Tibial artery (tissue), 4 donors: ENCODE data around the gene CLCA2.

ENCODE experiments used
- DNase-seq, 2 donors: peaks; one replicate each; pipeline ENCODE4 v3.0.0-alpha.2; 2019
- H3K27ac ChIP-seq, 2 donors: fragments of 200-600 bp; sonication (generic) in 1 of 2; 1 replicate in 1 of 2; 2 replicates in 1 of 2; pipeline ENCODE4 v1.5.1; 2018 to 2019; ENCODE audit warnings: mild to moderate bottlenecking in 1 of 2
- H3K27me3 ChIP-seq, 2 donors: fragments of 200-600 bp; sonication (generic) in 1 of 2; one replicate each; pipeline versions ENCODE4 v1.5.1 to v1.6.0; 2016 to 2019
- H3K36me3 ChIP-seq, 3 donors: fragments of 200-600 bp; sonication (generic) in 2 of 3; one replicate each; pipeline ENCODE4 v1.5.1; 2016 to 2019; ENCODE audit warnings: mild to moderate bottlenecking in 2 of 3
- H3K4me1 ChIP-seq, 4 donors: fragments of 200-600 bp; sonication (generic) in 2 of 4; 1 replicate in 3 of 4; 2 replicates in 1 of 4; pipeline ENCODE4 v1.5.1; 2016 to 2019
- H3K4me3 ChIP-seq, 2 donors: fragments of 200-600 bp; sonication (generic) in 1 of 2; 1 replicate in 1 of 2; 2 replicates in 1 of 2; pipeline ENCODE4 v1.5.1; 2018 to 2019; ENCODE audit warnings: mild to moderate bottlenecking in 2 of 2
- H3K9me3 ChIP-seq, 3 donors: fragments of 200-600 bp; sonication (generic) in 1 of 3; one replicate each; pipeline ENCODE4 v1.5.1; 2016 to 2019
- CTCF ChIP-seq, 2 experiments: fragments of 200-600 bp in 1 of 2; fragments of 450-650 bp in 1 of 2; IDR thresholded peaks; one replicate each; pipeline ENCODE4 v1.5.1; 2017 to 2019; ENCODE audit warnings: antibody characterized with exemption in 2 of 2, mild to moderate bottlenecking in 1 of 2, moderate library complexity in 1 of 2
- intact Hi-C: fragments of 100-400 bp; cut with DNase I; formaldehyde crosslinking; loops from one replicate; pipeline ENCODE4 v1.15.0; 2023; ENCODE audit warnings: low total_unique reads

CLCA2 gene

GRCh38 chr1:86381223-86381622, 42.7 kb upstream of the CLCA2 start:
- Histone ChIP-seq H3K27me3 (no peaks in the 10 kb centered on the region), H3K36me3 (no peaks in the 10 kb centered on the region), H3K9me3 (no peaks in the 10 kb centered on the region), H3K4me1 (no peaks in the 10 kb centered on the region), H3K27ac (no peak overlapping the region), H3K4me3 (no peak overlapping the region)
- TF ChIP-seq CTCF (IDR thresholded peaks at IDR 0.05): no peak
- intact Hi-C loops: no loop called here
- no peak for DNase-seq

GRCh38 chr1:86382878-86383277, 41.1 kb upstream of the CLCA2 start:
- no peak overlapping the region for H3K27ac ChIP-seq

GRCh38 chr1:86387916-86388627, 35.9 kb upstream of the CLCA2 start:
- no peak for DNase-seq
- Histone ChIP-seq H3K27ac (no peak overlapping the region), H3K27me3 (no peaks in the 10 kb centered on the region), H3K9me3 (no peaks in the 10 kb centered on the region), H3K4me1 (no peaks in the 10 kb centered on the region), H3K36me3 (no peaks in the 10 kb centered on the region), H3K4me3 (no peak overlapping the region)
- intact Hi-C loops: no loop called here
- TF ChIP-seq CTCF (IDR thresholded peaks at IDR 0.05): no peak

More at GRCh38 chr1:86382878-86383277, 41.1 kb upstream of the CLCA2 start:
- no peak for TF ChIP-seq CTCF (IDR thresholded peaks at IDR 0.05)
- no peaks in the 10 kb centered on the region for H3K9me3 ChIP-seq
- no peak overlapping the region for H3K4me3 ChIP-seq
- H3K36me3 ChIP-seq: no peaks in the 10 kb centered on the region
- no peak for DNase-seq
- intact Hi-C loops: no loop called here
- H3K27me3 ChIP-seq: no peaks in the 10 kb centered on the region
- H3K4me1 ChIP-seq: no peaks in the 10 kb centered on the region

- no peak for TF ChIP-seq CTCF (IDR thresholded peaks at IDR 0.05)
- Histone ChIP-seq H3K36me3 (no peaks in the 10 kb centered on the region), H3K9me3 (no peaks in the 10 kb centered on the region), H3K27me3 (no peaks in the 10 kb centered on the region), H3K4me3 (no peak overlapping the region), H3K27ac (no peak overlapping the region), H3K4me1 (peaks cover 0 to 3% (median 0%) of the 10 kb centered on the region in 4 donors)
- intact Hi-C loops: no loop called here
- DNase-seq: no peak
Measured at GRCh38 chr1:86388777-86389176, 35.2 kb upstream of the CLCA2 start.

- intact Hi-C loops: no loop called here
- H3K36me3 ChIP-seq: no peaks in the 10 kb centered on the region
- H3K4me3 ChIP-seq: no peak overlapping the region
- no peak for TF ChIP-seq CTCF (IDR thresholded peaks at IDR 0.05)
- H3K27ac ChIP-seq: no peak overlapping the region
- no peak for DNase-seq
- no peaks in the 10 kb centered on the region for H3K27me3 ChIP-seq
- H3K4me1 ChIP-seq: peaks cover 0 to 3% (median 0%) of the 10 kb centered on the region in 4 donors
- no peaks in the 10 kb centered on the region for H3K9me3 ChIP-seq
Measured at GRCh38 chr1:86389307-86389706, 34.7 kb upstream of the CLCA2 start.
